ENCODE data around the gene KRT73. TPM values are rescaled to one million over a fixed set of nuclear protein-coding genes. Genes with fewer than 3 reads are reported as not detected.

The KRT73 gene
- total and polyA plus RNA-seq, 2 of the 8 experiments (the other 6 are each of a cell fraction or from before 2014, with no cell fraction given): not detected

GRCh38 chr12:52605542-52605941 lies 12.8 kb downstream of the KRT73 start (continued):
- TF ChIP-seq RNF2 (IDR thresholded peaks at IDR 0.05; ENCODE audit: borderline replicate concordance, low read depth, low read length, missing control alignments, poor library complexity, severe bottlenecking) (no peak), SAP30 (IDR thresholded peaks at IDR 0.05; ENCODE audit: insufficient read depth, insufficient replicate concordance, low read length) (no peak), SIRT6 (IDR thresholded peaks at IDR 0.05; ENCODE audit: low read length) (no peak), EZH2 (IDR thresholded peaks at IDR 0.05; ENCODE audit: low read depth, low read length, severe bottlenecking) (no peak), TCF12 (IDR thresholded peaks at IDR 0.05; ENCODE audit: low read depth, low read length) (no peak), NANOG (IDR thresholded peaks at IDR 0.05; ENCODE audit: insufficient read depth, low read depth, low read length, poor library complexity, severe bottlenecking) (no peak)

Data from H1 (cell line).